CD4-positive, alpha-beta T cell (primary cell): Measurements from ENCODE around the gene SPA17. TPM values are rescaled to one million over a fixed set of nuclear protein-coding genes. Genes with fewer than 3 reads are reported as not detected.

ENCODE experiments used
- ATAC-seq: fragments of 200-7000 bp; cut with Tn5 transposase; one replicate; pipeline ENCODE4 v1.10.0; 2022; ENCODE audit warnings: mild to moderate bottlenecking; ENCODE audit not compliant: poor library complexity
- CTCF ChIA-PET: fragments of 350-600 bp; sonication (Branson Sonifier 250); formaldehyde crosslinking; loops from one replicate; lab custom pipeline; 2021; ENCODE audit warnings: antibody characterized with exemption, inconsistent platforms; lab: Charles Lee
- POLR2A ChIA-PET: fragments of 350-600 bp; sonication (Branson Sonifier 250); formaldehyde crosslinking; loops from one replicate; lab custom pipeline; 2021; ENCODE audit warnings: antibody characterized with exemption, inconsistent platforms; lab: Charles Lee
- DNase-seq, 14 experiments: peaks; one replicate each; pipeline ENCODE4 v3.0.0-alpha.2; 2013 to 2020; ENCODE audit warnings: mixed read lengths in 2 of 14
- H3K27ac ChIP-seq, 2 donors: one replicate each; pipeline versions ENCODE4 v1.5.1 to v1.7.0; 2013; ENCODE audit warnings: low read length in 2 of 2, low read depth in 1 of 2, mild to moderate bottlenecking in 1 of 2
- H3K27me3 ChIP-seq, 2 experiments: 1 replicate in 1 of 2; 2 replicates in 1 of 2; pipeline versions ENCODE4 v1.6.1 to v1.7.0; 2013; ENCODE audit warnings: low read length in 2 of 2, control low read depth in 1 of 2, mild to moderate bottlenecking in 1 of 2, moderate library complexity in 1 of 2; ENCODE audit not compliant: insufficient read depth in 2 of 2, control insufficient read depth in 1 of 2
- H3K36me3 ChIP-seq: one replicate; pipeline ENCODE4 v1.6.1; 2013; ENCODE audit warnings: low read length, control low read depth; ENCODE audit not compliant: insufficient read depth
- H3K4me1 ChIP-seq: one replicate; pipeline ENCODE4 v1.6.1; 2013; ENCODE audit warnings: low read length, control low read depth; ENCODE audit not compliant: insufficient read depth
- H3K4me3 ChIP-seq: one replicate; pipeline ENCODE4 v1.5.1; 2013; ENCODE audit warnings: mild to moderate bottlenecking, low read length, moderate library complexity
- H3K9me3 ChIP-seq, 2 experiments: 1 replicate in 1 of 2; 2 replicates in 1 of 2; pipeline versions ENCODE4 v1.6.1 to v1.7.0; 2013; ENCODE audit warnings: low read length in 2 of 2, mild to moderate bottlenecking in 2 of 2, control low read depth in 1 of 2, moderate library complexity in 1 of 2; ENCODE audit not compliant: control insufficient read depth in 1 of 2, insufficient read depth in 1 of 2
- H3K27ac Mint-ChIP-seq: one replicate; pipeline ENCODE4 v1.8.0; 2020; ENCODE audit warnings: mixed read lengths
- H3K27me3 Mint-ChIP-seq: one replicate; pipeline ENCODE4 v1.8.0; 2021; ENCODE audit warnings: mixed read lengths
- H3K36me3 Mint-ChIP-seq: one replicate; pipeline ENCODE4 v1.8.0; 2021; ENCODE audit warnings: low read depth, mixed read lengths
- H3K4me1 Mint-ChIP-seq: one replicate; pipeline ENCODE4 v1.8.0; 2021; ENCODE audit warnings: low read depth, mixed read lengths
- H3K4me3 Mint-ChIP-seq: one replicate; pipeline ENCODE4 v1.8.0; 2020; ENCODE audit warnings: mild to moderate bottlenecking, mixed read lengths
- H3K9me3 Mint-ChIP-seq: one replicate; pipeline ENCODE4 v1.8.0; 2020; ENCODE audit warnings: mixed read lengths
- CTCF ChIP-seq: fragments of 200-600 bp; IDR thresholded peaks from one replicate; pipeline ENCODE4 v1.8.0; 2022; ENCODE audit warnings: antibody characterized with exemption, mild to moderate bottlenecking
- intact Hi-C, 2 experiments: fragments of 100-400 bp; cut with DNase I in 1 of 2; cut with micrococcal nuclease in 1 of 2; formaldehyde crosslinking; loops; one replicate each; pipeline versions ENCODE4 v1.15.1 to v1.9.0; 2023 to 2025; cut with DNase I, micrococcal nuclease
- total RNA-seq, 174 experiments: library from RNA in 2 of 174; stranded (reverse) in 2 of 174; gene quantifications; one replicate each; pipeline ENCODE4 v1.2.3 and lab custom pipeline; 2021 to 2026

SPA17 gene
- total RNA-seq, 2 experiments from 2014 or later: 0.16 TPM; not detected in 1

DNA sequence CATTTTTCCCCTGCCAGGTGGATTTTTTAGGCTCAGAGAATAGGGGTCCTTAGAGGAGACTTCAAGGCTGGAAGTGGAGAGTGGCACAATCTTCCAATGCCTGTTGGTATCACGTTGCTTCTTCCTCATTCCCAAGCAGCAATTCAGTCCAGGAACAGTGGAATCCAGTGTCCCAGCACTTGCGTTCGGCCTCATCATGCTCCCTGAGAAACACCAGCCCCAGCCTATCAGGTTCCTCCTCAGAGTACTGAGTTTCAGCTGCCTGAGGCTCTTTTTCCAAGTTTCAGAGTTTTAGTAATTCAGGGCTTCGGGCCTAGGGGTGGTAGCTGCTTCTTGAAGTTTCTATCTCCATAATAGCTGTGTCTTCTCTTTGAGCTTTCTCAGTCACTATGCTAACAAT, 34.1 kb downstream of the SPA17 start:
- H3K4me3 Mint-ChIP-seq: no peak overlapping the region
- CTCF ChIA-PET: no interaction called here
- H3K27me3 Mint-ChIP-seq: peaks cover 14% of the 10 kb centered on the region

GRCh38 chr11:124712392-124712791, 38.7 kb downstream of the SPA17 start:
- CTCF ChIA-PET: no interaction called here
- TF ChIP-seq CTCF: no peak
- H3K27ac ChIP-seq: no peak overlapping the region
- Mint-ChIP-seq H3K27ac (no peak overlapping the region), H3K4me1 (peaks cover 2% of the 10 kb centered on the region), H3K4me3 (no peak overlapping the region), H3K27me3 (peaks cover 37% of the 10 kb centered on the region), H3K36me3 (peaks cover 3% of the 10 kb centered on the region), H3K9me3 (peaks cover 4% of the 10 kb centered on the region)
- POLR2A ChIA-PET: no interaction called here
- H3K27me3 ChIP-seq: peaks cover 13 to 29% of the 10 kb centered on the region in 2 experiments
- no peak overlapping the region for H3K4me3 ChIP-seq
- ATAC-seq (no peak), DNase-seq (no peak)
- intact Hi-C loops: no loop called here
- no peaks in the 10 kb centered on the region for H3K36me3 ChIP-seq
- peaks cover under 1% of the 10 kb centered on the region for H3K4me1 ChIP-seq
- peaks cover 8 to 10% of the 10 kb centered on the region in 2 experiments for H3K9me3 ChIP-seq

More for the DNA sequence above, 34.1 kb downstream of the SPA17 start:
- Mint-ChIP-seq H3K27ac (no peak overlapping the region), H3K4me1 (no peaks in the 10 kb centered on the region), H3K36me3 (peaks cover 15% of the 10 kb centered on the region), H3K9me3 (peaks cover 6% of the 10 kb centered on the region)
- no peaks in the 10 kb centered on the region for H3K36me3 ChIP-seq
- no peak for TF ChIP-seq CTCF
- peaks cover 8 to 10% of the 10 kb centered on the region in 2 experiments for H3K9me3 ChIP-seq
- no peak for DNase-seq
- no peak overlapping the region for H3K4me3 ChIP-seq
- no peak overlapping the region for H3K27ac ChIP-seq
- no peak for ATAC-seq
- no peaks in the 10 kb centered on the region for H3K4me1 ChIP-seq
- POLR2A ChIA-PET: no interaction called here
- intact Hi-C loops: no loop called here
- H3K27me3 ChIP-seq: peaks cover 0 to 4% of the 10 kb centered on the region in 2 experiments

DNA sequence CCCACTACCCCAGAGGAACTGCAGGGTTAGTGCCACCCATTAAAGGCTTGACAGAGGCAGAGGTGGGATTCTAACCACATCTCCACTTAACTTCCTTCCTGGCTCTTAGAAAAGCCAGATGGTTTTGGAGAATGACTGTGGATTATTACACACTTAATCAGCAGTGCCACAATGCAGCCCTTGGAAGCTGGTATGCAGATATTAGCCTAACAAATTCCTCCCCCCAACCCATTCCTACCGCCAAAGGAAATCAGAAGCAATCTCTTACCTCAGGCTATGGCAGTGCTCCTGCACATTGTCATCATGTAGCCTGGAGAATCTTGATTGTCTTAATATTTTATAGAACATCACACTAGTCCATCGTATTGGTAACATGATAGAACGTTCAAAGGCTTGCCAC, 42.9 kb downstream of the SPA17 start:
- CTCF ChIA-PET: no interaction called here
- H3K4me3 ChIP-seq: no peak overlapping the region
- intact Hi-C loops: no loop called here
- peaks cover 62% of the 10 kb centered on the region for H3K27me3 Mint-ChIP-seq
- no peak for TF ChIP-seq CTCF
- no peak overlapping the region for H3K27ac Mint-ChIP-seq
- peaks cover 21 to 42% of the 10 kb centered on the region in 2 experiments for H3K27me3 ChIP-seq
- H3K9me3 ChIP-seq: no peaks in the 10 kb centered on the region
- DNase-seq: no peak
- no peaks in the 10 kb centered on the region for H3K36me3 ChIP-seq
- peaks cover 15% of the 10 kb centered on the region for H3K4me1 ChIP-seq
- no peaks in the 10 kb centered on the region for H3K9me3 Mint-ChIP-seq
- POLR2A ChIA-PET: interaction anchor here (0.9 to 1.8 kb wide), 2 partner anchors 30 to 160 kb away, joined by 3 to 6 read pairs; no protein-coding TSS in a partner anchor
- H3K27ac ChIP-seq: no peak overlapping the region
- H3K36me3 Mint-ChIP-seq: no peaks in the 10 kb centered on the region
- H3K4me3 Mint-ChIP-seq: no peak overlapping the region
- no peak for ATAC-seq
- peaks cover 18% of the 10 kb centered on the region for H3K4me1 Mint-ChIP-seq
